ENCODE results near the gene MRRF. TPM values are rescaled to one million over a fixed set of nuclear protein-coding genes. Genes with fewer than 3 reads are reported as not detected.
"Not testable (repeated sequence)": the region's sequence is repeated elsewhere in the genome, so short reads cannot be mapped to it uniquely, and the experiment has no call there.

Gene MRRF
- total RNA-seq, 3 donors from 2014 or later, result 32.5 to 55.3 (median 44.9) TPM

DNA sequence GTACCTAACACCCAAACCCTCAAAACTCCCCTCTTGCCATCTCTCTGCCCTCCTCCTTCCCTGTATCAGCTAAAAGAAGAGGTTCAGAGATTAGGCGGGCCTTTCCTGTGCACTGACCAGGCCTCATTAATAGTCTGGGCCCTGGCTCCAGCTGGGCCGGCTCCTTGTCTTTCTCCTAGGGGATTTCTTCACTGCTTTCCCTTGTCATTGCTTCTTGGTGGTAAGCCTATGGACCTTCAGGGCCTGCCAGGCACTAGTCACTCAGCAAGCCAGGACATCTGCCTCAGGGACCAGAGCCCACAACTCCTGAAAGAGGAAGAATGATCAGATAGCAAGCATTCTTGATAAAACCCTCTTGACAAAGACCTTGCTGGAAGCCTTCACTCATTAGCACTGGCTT, 50.9 kb downstream of the MRRF start:
- no peak overlapping the region for H3K27ac ChIP-seq
- intact Hi-C loops (cut with DNase I; ENCODE audit: low total_unique reads), result loop anchor here (2.0 kb wide), 1 partner anchor 25 kb away; no protein-coding TSS in a partner anchor
- H3K4me1 ChIP-seq, result no peaks in the 10 kb centered on the region
- TF ChIP-seq, protein P1, sequence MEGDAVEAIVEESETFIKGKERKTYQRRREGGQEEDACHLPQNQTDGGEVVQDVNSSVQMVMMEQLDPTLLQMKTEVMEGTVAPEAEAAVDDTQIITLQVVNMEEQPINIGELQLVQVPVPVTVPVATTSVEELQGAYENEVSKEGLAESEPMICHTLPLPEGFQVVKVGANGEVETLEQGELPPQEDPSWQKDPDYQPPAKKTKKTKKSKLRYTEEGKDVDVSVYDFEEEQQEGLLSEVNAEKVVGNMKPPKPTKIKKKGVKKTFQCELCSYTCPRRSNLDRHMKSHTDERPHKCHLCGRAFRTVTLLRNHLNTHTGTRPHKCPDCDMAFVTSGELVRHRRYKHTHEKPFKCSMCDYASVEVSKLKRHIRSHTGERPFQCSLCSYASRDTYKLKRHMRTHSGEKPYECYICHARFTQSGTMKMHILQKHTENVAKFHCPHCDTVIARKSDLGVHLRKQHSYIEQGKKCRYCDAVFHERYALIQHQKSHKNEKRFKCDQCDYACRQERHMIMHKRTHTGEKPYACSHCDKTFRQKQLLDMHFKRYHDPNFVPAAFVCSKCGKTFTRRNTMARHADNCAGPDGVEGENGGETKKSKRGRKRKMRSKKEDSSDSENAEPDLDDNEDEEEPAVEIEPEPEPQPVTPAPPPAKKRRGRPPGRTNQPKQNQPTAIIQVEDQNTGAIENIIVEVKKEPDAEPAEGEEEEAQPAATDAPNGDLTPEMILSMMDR (IDR thresholded peaks at IDR 0.05), result no peak
- TF ChIP-seq POLR2AphosphoS5 (IDR thresholded peaks at IDR 0.05), result no peak
- TF ChIP-seq POLR2A (IDR thresholded peaks at IDR 0.05), result no peak
- DNase-seq (ENCODE audit: low spot score in 2 of 2), result no peak
- H3K27me3 ChIP-seq, result no peaks in the 10 kb centered on the region
- H3K36me3 ChIP-seq, result no peaks in the 10 kb centered on the region
- H3K9me3 ChIP-seq, result no peaks in the 10 kb centered on the region
- H3K4me3 ChIP-seq, result no peak overlapping the region

DNA sequence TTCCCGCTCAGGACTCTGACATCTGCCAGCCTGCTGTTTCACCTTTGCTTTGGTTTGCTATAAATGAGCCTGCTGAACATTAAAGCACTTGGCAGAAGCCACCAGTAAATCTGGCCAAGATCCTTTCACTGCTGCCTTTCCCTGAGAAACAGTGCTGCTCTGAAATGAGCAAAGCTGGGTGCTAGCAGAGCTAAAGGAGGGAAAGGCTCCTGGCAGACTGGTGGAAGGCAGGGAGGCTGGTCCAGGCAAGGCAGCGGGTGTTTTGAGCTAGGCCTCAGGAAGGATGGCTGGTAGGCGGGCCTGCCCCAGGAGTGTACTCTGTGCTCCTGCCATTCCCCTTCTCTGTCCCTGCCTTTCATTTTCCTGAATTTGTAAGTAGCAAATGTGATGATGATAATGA, 53.6 kb downstream of the MRRF start:
- Histone ChIP-seq H3K4me3 (no peak overlapping the region), H3K27ac (peak overlapping the region in 1 of 2 donors; percentile 46)

DNA sequence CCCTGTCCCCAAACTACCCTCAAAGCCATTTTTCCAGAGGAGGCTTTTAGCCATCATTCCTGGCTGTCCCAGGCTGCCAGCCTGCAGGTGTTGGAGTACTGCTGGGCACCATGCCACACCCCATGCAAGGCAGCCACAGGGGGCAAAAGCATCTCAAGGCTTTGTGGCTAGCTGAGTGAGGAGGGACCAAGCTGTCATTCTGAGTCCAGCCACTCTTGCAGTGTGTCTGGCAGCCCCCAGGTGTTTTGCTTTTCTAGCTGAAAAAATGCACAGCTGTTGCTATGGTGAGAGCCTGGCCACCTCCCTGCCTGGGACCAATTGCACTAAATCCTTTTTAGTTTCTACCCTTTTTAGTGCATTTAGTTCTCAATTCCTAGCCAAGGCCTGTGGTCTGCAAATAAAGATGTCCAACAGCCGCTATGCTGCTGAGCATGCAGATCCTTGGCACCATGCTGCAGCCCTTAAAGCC, 55.8 kb downstream of the MRRF start:
- no peak overlapping the region for H3K4me3 ChIP-seq
- intact Hi-C loops (cut with DNase I; ENCODE audit: low total_unique reads), result no loop called here
- H3K9me3 ChIP-seq, result no peaks in the 10 kb centered on the region
- H3K4me1 ChIP-seq, result no peaks in the 10 kb centered on the region
- no peak overlapping the region for H3K27ac ChIP-seq
- no peaks in the 10 kb centered on the region for H3K27me3 ChIP-seq
- no peak for DNase-seq (ENCODE audit: low spot score in 2 of 2)
- TF ChIP-seq, protein P1 (IDR thresholded peaks at IDR 0.05), result no peak
- TF ChIP-seq POLR2A (IDR thresholded peaks at IDR 0.05) (no peak), POLR2AphosphoS5 (IDR thresholded peaks at IDR 0.05) (no peak)
- H3K36me3 ChIP-seq, result no peaks in the 10 kb centered on the region

More for the DNA sequence above, 53.6 kb downstream of the MRRF start:
- H3K36me3 ChIP-seq, result no peaks in the 10 kb centered on the region
- no peak for DNase-seq (ENCODE audit: low spot score in 2 of 2)
- no peak for TF ChIP-seq POLR2A (IDR thresholded peaks at IDR 0.05)
- TF ChIP-seq, protein P1 (IDR thresholded peaks at IDR 0.05), result no peak
- TF ChIP-seq POLR2AphosphoS5 (IDR thresholded peaks at IDR 0.05), result no peak
- no peaks in the 10 kb centered on the region for H3K27me3 ChIP-seq
- intact Hi-C loops (cut with DNase I; ENCODE audit: low total_unique reads), result no loop called here
- no peaks in the 10 kb centered on the region for H3K9me3 ChIP-seq
- no peaks in the 10 kb centered on the region for H3K4me1 ChIP-seq

DNA sequence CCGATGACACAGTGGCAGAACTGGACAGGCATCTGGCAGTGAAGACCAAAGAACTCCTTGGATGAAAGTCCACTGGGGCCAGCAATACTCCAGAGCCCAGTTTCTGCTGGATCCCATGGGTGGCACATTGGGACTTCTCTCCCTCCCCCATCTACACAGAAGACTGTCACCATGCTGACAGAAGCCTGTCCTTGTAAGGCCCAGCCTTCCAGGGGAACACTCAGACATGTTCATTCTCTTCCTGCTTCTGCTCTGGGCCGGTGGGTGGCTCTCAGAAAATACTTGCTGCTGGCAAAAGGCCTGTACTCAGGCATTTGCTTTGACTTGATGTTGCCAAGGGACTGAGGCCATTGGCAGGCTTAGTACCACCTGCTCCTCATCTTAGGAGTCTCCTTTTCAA, 57.9 kb downstream of the MRRF start:
- no peak overlapping the region for H3K4me3 ChIP-seq
- H3K27ac ChIP-seq, result no peak overlapping the region
- H3K9me3 ChIP-seq, result no peaks in the 10 kb centered on the region
- TF ChIP-seq POLR2A (IDR thresholded peaks at IDR 0.05) (no peak), POLR2AphosphoS5 (IDR thresholded peaks at IDR 0.05) (no peak)
- TF ChIP-seq, protein P1 (IDR thresholded peaks at IDR 0.05), result no peak
- no peaks in the 10 kb centered on the region for H3K36me3 ChIP-seq
- intact Hi-C loops (cut with DNase I; ENCODE audit: low total_unique reads), result no loop called here
- no peak for DNase-seq (ENCODE audit: low spot score in 2 of 2)
- H3K27me3 ChIP-seq, result no peaks in the 10 kb centered on the region
- H3K4me1 ChIP-seq, result no peaks in the 10 kb centered on the region

DNA sequence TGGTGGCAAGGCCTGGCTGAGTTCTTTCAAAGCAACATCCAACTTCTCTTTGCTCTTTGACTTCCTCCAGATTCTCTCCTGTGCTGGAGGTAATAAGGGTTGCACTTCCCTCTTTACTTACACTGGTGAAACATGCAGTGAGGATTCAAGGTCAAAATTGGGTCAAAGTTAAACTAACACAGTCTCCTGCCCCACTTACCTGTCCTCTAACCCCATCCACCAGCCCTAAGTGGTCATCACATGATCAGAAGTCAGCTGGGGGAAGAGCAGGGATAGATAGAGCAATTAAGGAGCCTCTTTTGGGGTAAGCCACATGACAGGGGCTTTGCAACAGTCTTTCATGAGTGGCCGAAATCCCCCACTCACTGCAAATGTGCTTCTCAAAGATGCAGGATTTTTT, 60.0 kb downstream of the MRRF start:
- H3K27me3 ChIP-seq; H3K4me3 ChIP-seq; DNase-seq (ENCODE audit: low spot score in 2 of 2); H3K4me1 ChIP-seq; H3K36me3 ChIP-seq; H3K9me3 ChIP-seq; intact Hi-C loops (cut with DNase I; ENCODE audit: low total_unique reads): not testable (repeated sequence)
- H3K27ac ChIP-seq, result peak overlapping the region in 1 of 2 donors; percentile 10

DNA sequence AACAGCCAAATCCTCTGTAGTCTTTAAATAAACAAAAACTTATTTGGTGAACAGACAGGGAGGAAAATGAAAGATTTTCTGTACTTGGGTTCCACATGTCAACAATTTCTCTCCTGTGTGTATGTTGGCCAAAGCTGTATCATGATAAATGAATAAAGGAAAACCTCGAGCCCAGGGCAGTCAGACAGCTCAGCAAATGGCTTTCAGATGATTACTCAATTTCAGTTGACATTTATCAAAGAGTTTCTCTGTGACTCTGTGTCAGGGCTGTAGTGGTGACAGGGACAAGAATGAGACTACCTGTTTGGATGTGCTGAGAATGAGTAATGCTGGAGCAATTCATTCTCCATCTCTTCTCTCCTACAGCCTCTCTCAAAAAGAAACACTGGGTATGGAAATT, 60.4 kb downstream of the MRRF start:
- Histone ChIP-seq H3K9me3 (no peaks in the 10 kb centered on the region), H3K27ac (peak overlapping the region in 1 of 2 donors; percentile 10), H3K4me3 (no peak overlapping the region), H3K27me3 (no peaks in the 10 kb centered on the region), H3K36me3 (no peaks in the 10 kb centered on the region), H3K4me1 (no peaks in the 10 kb centered on the region)
- no peak for DNase-seq (ENCODE audit: low spot score in 2 of 2)
- TF ChIP-seq, protein P1 (IDR thresholded peaks at IDR 0.05), result no peak
- TF ChIP-seq POLR2A (IDR thresholded peaks at IDR 0.05), result no peak
- TF ChIP-seq POLR2AphosphoS5 (IDR thresholded peaks at IDR 0.05), result no peak
- intact Hi-C loops (cut with DNase I; ENCODE audit: low total_unique reads), result no loop called here
